22Rv1 (cell line): ENCODE measurements around the gene CHD6.

Experiments
- ZFX ChIP-seq: fragments of 450-650 bp; IDR thresholded peaks from 2 replicates; pipeline ENCODE4 v1.6.1; 2017; ENCODE audit warnings: antibody characterized with exemption, borderline replicate concordance
- TF ChIP-seq, protein P1 (sequence below): fragments of 450-650 bp; IDR thresholded peaks from 2 replicates; pipeline ENCODE4 v1.5.1; 2017; ENCODE audit warnings: mild to moderate bottlenecking

DNA sequence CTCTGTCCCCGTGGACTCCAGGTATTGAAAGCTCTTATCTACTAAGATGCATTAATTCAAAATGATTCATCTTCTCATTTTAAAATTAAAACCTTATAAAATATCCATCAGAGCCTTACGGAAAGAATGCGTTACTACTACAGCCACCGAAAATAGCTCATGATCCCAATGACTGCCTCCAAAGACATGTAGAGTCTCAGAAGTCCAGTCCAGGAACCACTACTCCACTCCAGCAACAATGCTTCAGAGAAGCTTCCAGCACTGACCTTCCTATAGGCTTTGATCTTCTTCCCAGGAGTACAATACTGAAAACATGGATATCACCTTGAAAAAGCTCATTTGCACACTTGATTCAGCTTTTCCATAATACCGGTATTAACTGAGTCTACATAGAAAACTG lies 94.3 kb downstream of the CHD6 start:
- TF ChIP-seq, protein P1, sequence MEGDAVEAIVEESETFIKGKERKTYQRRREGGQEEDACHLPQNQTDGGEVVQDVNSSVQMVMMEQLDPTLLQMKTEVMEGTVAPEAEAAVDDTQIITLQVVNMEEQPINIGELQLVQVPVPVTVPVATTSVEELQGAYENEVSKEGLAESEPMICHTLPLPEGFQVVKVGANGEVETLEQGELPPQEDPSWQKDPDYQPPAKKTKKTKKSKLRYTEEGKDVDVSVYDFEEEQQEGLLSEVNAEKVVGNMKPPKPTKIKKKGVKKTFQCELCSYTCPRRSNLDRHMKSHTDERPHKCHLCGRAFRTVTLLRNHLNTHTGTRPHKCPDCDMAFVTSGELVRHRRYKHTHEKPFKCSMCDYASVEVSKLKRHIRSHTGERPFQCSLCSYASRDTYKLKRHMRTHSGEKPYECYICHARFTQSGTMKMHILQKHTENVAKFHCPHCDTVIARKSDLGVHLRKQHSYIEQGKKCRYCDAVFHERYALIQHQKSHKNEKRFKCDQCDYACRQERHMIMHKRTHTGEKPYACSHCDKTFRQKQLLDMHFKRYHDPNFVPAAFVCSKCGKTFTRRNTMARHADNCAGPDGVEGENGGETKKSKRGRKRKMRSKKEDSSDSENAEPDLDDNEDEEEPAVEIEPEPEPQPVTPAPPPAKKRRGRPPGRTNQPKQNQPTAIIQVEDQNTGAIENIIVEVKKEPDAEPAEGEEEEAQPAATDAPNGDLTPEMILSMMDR = no peak
- TF ChIP-seq ZFX = no peak
